Measurements from ENCODE around the gene GTF2B.
"Not testable (repeated sequence)": the region's sequence is repeated elsewhere in the genome, so short reads cannot be mapped to it uniquely, and the experiment has no call there.

GTF2B gene

DNA sequence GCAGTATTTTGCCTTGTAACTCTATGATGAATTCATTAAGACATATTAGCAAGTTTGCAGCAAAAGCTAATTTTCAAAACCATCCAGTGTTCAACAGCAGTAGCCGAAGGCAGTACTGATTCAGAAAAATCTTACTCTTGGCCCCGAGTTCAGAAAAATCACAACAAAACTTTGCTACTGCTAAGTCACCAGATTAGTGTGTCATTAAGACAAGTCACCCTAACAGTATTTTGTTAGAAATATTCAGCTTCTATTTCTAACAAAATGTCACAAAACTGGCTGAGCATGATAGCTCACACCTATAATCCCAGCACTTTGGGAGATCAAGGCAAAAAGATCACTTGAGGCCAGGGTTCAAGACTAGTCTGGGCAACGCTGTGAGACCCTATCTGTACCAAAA, 8.2 kb downstream of the GTF2B start:
- no peak for DNase-seq

DNA sequence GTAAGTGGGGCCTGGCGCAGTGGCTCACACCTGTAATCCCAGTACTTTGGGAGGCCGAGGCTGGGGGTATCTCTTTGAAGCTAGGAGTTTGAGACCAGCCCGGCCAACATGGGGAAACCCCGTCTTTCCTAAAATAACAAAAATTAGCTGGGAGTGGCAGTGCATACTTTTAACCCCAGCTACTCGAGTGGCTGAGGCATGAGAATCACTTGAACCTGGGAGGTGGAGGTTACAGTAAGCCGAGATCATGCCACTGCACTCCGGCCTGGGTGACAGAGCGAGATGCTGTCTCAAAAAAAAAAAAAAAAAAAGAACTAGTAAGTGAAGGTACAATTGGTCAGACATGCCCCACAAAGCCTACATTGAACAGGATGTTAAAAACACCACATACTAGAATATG, 10.7 kb downstream of the GTF2B start:
- DNase-seq: not testable (repeated sequence)

DNA sequence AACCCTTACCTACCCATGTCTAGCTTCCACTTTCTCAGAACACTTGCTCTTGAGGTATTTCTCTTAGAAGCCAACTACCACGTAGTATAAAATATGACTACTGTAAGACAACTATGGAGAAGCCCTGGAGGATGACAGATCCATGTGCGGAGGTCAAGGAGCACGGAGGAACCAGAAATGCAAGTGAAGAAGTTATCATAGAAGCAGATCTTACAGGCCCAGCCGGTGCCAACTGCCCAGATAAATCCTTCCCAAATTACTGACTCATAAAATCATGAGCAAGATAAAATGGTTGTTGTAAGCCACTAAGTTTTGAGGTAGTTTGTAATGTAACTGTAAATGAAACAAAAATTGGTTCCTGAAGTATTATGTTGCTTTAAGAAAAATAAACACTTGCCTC, 12.6 kb downstream of the GTF2B start:
- DNase-seq: no peak

DNA sequence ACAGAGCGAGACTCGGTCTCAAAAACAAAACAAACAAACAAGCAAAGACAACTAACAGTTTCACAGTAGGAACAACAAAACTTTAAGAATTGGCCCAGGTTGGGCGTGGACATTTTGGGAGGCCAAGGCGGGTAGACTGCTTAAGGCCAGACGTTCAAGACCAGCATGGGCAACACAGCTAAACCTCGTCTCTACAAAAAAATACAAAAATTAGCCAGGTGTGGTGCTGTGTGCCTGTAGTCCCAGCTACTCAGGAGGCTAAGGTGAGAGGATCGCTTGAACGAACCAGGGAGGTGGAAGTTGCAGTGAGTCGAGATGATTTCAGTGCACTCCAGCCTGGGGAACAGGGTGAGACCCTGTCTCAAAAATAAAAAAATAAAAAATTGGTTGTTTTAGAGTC, 13.5 kb downstream of the GTF2B start:
- no peak for DNase-seq

DNA sequence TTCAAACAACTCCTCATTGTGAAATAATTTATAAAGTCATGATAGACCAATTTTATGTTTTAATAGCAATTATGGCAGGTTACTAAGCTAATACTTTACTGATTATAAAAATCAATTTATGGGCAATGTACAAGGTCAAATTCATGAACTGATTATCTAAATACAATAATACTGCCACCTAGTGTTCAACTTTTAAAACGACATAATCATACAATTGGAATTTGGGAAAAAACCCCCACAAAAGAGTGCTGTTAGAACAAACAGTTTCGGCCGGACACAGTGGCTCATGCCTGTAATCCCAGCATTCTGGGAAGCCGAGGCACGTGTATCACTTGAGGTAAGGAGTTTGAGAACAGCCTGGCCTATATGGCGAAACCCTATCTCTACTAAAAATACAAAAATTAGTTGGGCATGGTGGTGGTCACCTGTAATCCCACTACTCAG, 14.0 kb downstream of the GTF2B start:
- peak in 1 of 2 donors; percentile 37 for DNase-seq

DNA sequence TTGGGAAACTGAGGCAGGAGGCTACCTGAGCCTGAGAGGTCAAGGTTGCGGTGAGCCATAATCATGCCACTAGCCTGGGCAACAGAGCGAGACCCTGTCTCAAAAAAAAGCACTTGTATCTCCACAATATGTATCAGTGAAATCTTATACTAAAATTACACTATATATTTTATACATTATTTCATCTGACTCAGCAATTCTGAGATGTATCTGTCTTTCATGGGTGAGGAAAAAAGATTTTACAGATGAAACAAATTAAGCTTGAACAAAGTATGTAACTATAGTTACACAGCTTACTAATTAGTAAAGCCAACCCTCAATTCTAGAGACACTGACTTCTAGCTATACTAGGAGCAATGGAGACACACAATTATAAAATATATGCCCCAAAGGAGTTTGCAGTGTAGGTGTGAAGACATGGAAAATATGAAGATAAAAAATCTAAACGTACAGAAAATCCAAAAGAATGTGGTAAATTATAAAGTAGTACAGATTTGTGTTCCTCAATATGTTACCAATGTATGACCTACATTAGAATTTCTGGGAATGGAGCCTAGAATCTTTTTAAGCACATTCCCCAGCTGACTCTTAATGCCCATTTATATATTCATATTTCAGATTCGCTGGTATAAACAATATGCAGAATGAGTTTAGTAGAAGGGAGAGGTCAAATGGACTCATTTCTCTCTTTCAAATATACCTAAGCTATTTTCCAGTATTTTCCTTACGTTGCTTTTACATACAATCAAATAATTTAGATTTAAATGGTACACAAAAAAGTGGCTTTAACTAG, 14.6 kb downstream of the GTF2B start:
- DNase-seq: no peak

DNA sequence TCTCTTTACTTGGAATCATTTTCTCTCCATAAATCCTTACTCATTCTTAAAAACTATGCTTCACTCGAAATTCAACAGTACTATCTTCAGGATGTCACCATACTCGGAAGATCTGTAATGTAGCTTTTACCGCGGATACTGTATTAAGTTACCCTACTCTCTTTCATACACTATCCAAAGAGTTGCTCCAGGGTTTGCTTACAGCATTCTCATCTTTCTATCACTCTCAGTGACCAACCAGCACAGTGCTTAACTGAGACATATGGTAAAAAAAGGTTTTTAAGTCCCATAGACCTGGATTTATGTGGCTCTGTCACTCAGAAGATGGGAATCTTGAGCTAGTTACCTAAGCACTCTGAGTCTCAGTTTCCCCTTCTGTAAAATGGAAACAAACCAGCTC, 15.8 kb downstream of the GTF2B start:
- no peak for DNase-seq

DNA sequence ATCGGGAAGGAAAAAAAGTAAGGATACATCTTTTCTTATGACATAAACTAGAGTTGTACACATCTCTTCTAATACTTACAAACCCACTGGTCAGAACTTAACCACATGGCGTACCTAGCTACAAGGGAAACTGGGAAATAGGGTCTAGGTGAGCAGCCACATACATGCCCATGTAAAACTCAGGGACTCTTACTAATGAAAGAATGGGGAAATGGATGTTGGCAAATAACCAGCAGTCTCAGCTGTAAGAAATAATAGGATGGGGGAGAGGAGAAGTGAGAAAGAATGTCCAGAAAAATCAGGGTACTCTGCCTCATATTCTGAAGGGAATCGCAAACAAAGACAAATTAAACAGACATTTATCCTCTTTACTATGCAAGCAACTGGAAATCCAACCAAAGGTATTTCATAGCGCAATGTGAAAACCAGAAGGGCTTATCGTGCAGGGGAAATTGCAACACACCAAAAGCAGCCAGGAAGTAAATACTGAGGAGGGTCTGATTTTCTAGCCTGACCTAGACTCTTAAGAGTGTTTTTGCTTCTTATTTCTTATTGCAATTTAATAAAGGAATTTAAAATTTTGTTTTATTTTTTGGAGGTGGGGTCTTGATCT, 17.5 kb downstream of the GTF2B start:
- DNase-seq: no peak

DNA sequence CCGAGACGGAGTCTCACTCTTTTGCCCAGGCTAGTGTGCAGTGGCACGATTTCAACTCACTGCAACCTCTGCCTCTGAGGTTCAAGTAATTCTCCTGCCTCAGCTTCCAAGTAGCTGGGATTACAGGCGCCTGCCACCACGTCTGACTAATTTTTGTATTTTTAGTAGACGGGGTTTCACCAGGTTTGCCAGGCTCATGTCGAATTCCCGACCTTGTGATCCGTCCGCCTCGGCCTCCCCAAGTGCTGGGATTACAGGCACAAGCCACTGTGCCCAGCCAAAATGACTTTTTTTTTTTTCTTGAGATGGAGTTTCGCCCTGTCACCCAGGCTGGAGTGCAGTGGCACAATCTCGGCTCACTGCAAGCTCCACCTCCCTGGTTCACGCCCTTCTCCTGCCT, 21.7 kb downstream of the GTF2B start:
- DNase-seq: not testable (repeated sequence)

DNA sequence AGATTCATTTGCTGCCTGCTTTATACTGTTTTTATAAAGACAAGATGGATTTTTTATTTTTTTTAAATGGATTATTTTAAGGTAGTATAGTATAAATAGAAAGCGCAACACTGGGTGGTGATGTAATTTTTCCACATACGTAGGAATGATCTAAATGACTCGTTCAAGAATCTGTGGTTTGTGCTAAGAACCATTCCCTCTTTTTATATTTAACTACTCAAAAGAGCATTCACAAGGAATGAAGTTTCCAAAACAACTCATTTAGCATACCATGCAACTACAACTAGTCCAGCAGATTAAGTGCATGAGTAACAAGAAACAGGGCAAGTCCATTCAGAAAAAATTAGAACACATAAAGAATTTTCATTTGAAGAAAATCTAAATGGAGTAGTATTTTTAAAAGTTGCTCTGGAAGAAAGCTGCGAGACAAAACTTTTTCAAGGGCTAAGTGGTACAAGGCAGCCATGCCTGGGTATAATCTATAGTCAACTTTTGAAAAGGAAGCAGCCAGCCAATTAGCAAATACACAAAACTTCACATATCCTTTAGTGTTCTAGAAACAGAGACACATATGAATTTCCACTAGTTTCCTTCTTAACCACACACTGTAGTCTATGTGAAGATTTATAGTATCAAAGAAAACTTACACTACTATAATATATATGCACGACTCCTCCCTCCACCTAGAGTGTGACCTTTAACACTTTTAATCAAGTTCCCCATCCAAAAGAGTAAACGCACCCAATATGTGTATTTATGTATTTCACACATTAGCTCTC, 23.4 kb downstream of the GTF2B start:
- no peak for DNase-seq

DNA sequence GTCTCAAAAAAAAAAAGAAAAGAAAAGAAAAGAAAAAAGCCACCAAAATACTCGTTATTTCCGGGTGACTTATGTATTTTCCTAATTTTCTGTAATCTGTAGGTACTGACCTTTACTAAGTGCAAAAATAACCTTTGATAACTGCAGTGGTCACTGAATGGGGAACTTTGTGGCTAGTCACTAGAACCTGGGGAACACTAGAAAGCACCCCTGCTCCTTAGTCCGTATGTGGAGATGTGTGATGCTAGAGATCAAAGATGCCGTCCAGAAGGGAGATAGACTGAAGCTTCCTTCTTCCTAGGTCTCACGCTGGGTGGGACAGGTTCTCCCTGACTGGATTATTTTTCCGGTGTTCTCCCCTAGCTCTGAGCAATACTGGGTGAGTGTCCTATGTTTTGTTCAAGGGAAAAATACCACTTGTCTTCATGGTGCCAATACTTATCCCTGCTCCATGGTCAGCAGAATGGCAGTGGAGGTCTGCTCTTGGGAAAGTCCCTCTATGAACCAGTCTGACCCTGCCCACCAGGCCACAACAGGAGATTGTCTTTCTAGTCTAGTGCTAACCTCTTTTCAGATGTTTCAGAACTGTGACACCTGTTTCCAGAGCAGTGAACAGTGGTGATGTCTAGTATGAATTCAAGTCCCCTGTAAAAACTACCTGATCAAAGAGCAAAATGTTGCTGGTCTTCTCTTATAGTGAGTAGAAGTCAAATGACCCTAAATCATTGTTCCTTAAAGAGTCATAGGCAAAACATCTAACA, 39.9 kb downstream of the GTF2B start:
- no peak for DNase-seq

DNA sequence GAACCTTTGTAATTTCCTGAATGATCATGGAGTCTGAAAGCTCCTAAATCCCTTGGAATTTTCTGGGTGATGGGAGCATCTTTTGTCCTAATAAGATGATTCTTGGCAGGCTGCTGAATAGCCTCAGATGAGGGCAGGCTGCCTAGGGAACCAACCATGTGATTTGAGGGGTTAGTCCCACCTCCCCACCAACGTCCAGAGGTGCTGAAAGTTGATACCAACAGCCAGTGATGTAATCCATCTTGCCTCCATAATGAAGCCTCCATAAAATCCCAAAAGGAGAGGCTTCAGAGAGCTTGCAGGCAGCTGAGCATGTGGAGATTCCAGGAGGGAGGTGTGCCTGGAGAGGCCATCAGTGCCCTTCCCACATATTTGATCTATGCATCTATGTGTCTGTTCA, 43.7 kb downstream of the GTF2B start:
- no peak for DNase-seq

DNA sequence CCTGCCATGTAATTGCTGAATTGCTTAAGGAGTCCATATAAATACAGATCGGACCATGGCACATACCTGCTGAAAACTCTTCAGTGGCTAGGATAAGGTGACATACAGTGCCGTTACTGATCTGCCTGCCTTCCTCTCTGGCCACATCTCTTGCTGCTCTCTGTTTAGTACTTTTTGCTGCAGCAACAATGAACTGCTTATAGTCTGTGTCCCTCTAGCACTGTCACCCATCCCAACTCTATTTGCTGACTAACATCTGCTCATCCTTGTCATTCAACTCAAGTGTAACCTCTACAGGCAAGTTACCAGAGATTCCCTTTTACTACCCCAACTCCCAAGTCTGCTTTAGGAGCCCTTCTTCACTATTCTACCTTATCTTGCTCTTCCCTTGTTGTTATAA, 65.6 kb downstream of the GTF2B start:
- DNase-seq: no peak

DNA sequence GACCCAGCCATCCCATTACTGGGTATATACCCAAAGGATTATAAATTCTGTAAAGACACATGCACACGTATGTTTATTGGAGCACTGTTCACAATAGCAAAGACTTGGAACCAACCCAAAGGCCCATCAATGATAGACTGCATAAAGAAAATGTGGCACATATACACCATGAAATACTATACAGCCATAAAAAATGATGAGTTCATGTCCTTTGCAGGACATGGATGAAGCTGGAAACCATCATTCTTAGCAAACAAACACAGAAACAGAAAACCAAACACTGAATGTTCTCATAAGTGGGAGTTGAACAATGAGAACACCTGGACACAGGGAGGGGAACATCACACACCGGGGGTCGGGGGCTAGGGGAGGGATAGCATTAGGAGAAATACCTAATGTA, 71.7 kb downstream of the GTF2B start:
- not testable (repeated sequence) for DNase-seq

DNA sequence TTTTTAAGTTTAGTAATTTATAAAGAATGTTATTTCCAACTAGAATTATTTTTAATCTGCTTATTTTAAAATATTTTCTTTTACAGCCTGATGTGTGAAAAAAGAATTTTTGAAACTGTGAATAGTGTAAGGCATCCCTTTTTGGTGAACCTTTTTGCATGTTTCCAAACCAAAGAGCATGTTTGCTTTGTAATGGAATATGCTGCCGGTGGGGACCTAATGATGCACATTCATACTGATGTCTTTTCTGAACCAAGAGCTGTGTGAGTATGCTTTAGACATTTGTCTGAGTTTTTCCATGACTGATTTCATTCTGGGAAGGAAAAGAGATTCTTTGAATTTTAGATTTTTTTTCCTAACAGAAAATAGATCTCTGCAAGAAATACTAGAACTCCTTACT, 77.9 kb downstream of the GTF2B start:
- no peak for DNase-seq

DNA sequence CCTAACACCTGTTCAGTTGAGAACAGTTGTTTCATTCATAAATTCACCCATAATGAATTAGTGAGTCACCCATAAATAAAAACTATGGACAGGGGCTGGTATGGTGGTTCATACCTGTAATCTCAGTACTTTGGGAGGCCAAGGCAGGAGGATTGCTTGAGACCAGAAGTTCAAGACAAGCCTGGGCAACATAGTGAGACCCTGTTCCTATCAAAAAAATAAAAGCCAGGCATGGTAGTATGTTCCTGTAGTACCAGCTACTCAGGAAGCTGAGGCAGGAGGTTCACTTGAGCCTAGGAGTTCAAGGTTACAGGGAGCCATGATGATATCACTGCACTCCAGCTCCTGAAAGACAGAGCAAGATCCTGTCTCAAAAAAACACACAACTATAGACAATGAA, 79.0 kb downstream of the GTF2B start:
- no peak for DNase-seq

DNA sequence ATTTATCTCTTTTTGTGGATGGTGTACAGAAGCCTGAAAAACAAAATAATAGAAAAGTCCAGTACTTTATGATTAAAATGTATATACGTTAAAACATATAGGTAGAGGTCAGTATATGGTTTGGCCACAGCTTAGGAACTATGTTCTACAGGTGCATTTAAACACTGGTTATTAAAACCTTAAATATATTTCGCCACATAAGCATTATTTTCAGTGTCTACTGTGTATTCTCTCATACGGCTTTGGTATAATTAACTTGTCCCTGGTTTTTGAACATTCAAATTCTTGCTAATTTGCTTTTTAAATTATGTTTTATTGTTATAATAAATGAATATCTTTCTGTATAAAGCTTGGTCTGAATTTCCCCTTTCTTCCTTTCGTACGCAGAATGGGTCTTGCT, 87.9 kb downstream of the GTF2B start:
- DNase-seq: no peak

DNA sequence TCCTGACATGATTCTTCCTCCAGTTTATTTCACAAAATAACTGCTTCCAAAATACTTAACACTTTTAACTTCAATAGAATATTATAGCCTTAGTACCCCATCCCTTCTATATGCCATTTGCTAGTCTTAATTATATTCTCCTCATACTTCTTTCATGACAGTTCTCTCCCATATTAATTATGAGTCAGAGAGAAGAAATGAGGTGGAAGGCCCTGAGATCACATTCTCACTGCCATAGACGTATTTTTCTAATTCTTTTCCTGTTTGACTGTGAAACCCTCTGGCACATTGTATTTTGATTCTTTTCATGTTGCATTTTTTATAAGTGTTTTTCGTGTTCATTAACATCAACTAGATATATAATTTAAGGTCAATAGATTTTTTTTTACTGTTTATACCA, 88.4 kb downstream of the GTF2B start:
- no peak for DNase-seq

Data from CD4-positive, alpha-beta T cell treated with Interferon alpha-2 for 1 hour (primary cell).